T follicular helper cell (primary cell): ENCODE results near the gene WDR47.

Experiments used
- DNase-seq: peaks from one replicate; pipeline ENCODE4 v3.0.0-alpha.2; 2020; ENCODE audit warnings: low read depth
- total RNA-seq, 2 experiments: gene quantifications; one replicate each; lab custom pipeline; 2026; lab: John Stamatoyannopoulos, UW

Gene WDR47
- total RNA-seq = 27.8 to 29.0 reads per million in 2 experiments

GRCh38 chr1:109041621-109042468 is at the start of gene WDR47:
Gene WDR47 (minus strand): TSS chr1:109042102. CDS start chr1:109023512, 18,590 bp downstream.
- peak; percentile 95 for DNase-seq

DNA sequence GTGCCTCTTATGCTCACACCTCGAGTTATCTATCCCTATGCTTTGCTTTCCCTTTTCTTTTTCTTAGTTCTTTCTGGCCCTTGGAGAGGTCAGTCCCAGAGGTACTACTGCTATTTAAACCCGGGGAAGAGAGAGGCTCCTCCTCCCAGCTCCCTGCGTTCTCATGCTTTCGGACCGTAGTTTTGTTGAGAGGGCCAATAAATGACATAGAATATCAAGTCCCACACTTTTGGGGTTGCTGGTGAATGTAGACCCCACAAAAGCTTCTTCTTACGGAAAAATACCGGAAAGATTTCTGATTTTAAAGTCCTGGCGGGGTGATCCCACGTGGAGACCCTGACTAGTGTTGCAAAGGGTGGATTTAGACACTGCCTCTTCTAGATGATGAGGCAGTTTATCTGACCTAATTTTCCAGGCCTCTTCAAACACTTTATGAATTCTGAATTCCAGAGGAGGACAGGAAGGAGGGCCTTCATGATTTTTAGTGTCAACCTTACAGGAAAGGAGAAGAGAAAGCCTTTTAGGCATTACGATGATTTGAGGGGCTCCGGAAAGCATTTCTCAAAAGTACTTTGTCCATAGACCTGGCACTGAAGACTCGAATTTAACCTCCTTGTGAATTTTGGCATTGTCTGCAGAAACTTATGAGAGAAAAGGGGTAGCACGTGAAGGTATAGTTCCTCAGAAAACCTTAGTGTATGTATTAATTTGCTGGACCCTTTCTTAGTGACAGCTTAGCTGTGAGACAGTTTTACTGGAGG is 49.4 kb upstream of the WDR47 start:
- no peak for DNase-seq

- DNase-seq = peak; percentile 83
Observed at GRCh38 chr1:109090196-109091077, 48.5 kb upstream of the WDR47 start, which contains the start of gene TMEM167B. Gene TMEM167B (plus strand): TSS chr1:109090764. CDS start chr1:109090873, 109 bp downstream.

DNA sequence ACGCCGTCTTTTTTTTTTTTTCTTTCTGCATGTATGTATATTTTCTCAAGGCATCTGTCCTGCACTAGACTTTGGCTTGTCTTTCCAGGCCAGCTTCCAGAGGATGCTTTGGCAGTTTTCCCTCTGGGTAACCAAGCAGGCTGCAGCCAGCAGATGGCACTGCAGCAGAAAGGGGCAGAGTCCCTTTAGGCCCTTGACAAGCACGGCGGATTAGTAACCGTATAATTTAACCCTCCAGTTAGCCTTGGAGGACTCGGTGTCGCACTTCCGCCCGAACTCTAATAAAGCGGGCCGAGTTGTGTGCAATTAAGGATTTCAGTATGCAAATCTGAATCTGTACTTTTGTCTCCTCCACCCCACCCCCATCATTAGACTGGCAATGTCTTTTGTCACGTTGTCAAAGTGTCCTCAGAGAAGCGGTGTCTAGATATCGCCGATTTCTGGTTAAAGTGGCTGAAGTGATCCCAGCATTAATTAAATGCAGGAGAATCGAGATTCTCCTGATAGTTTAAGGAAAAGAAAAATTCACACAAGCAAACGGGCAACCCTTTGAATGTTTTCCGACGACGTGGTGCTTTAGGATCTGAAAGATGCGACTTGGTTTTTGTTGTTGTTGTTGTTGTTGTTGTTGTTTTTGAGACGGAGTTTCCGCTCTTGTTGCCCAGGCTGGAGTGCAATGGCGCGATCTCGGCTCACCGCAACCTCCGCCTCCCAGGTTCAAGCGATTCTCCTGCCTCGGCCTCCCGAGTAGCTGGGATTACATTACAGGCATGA is 47.5 kb upstream of the WDR47 start:
- DNase-seq = no peak

DNA sequence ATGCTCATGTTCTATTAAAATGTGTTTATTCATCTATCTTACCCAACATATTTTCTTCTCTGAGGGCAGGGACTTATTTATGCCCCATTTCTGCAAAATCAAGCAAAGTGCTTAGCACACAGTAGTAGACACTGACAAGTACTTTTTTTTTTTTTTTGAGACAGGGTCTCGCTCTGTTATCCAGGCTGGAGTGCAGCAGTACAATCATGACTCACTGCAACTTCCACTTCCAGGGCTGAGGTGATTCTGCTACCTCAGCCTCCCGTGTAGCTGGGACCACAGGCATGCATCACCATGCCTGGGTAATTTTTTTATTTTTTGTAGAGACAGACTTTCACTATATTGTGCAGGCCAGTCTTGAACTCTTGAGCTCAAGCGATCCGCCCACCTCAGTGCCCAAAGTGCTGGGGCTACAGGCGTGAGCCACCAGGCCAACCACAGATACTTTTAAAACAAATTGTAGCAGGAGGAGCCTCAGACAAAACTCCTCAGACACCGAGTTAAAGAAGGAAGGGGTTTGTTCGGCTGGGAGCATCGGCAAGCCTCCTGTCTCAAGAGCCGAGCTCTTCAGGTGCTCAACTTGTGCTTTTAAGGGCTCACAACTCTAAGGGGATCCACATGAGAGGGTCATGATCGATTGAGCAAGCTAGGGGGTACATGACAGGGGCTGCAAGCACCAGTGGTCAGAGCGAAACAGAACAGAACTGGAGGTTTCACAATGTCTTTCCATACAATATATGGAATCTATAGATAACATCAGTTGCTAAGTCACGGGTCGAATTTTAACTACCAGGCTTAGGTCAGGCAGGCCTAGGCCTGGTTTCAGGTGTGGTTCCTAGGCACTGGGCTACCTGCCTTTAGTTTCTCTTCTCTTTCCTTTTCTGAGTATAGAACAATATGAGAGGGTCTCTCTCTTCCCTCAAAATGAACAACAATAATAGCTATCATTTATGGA is 42.9 kb upstream of the WDR47 start:
- no peak for DNase-seq

DNA sequence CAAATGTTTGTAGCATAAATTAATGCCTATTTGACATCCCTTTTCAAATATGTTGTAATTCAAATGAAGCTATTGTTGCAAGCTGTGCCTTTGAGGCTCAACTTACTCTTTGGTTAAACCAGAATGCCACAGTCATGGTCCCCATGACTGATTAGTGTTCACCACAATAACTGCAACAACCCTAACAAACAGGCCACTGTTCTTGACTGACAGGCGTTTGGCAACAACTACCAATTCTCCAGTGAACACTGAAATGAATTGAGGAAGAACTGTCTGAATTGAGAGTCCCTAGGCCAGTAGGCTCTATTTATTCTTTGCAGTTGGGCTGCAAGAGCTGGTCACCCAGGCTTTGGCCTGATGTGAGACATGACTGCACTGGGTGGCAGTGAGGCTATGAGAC is 42.0 kb upstream of the WDR47 start:
- no peak for DNase-seq

- no peak for DNase-seq
Observed at GRCh38 chr1:109083501-109083900, 41.6 kb upstream of the WDR47 start.

DNA sequence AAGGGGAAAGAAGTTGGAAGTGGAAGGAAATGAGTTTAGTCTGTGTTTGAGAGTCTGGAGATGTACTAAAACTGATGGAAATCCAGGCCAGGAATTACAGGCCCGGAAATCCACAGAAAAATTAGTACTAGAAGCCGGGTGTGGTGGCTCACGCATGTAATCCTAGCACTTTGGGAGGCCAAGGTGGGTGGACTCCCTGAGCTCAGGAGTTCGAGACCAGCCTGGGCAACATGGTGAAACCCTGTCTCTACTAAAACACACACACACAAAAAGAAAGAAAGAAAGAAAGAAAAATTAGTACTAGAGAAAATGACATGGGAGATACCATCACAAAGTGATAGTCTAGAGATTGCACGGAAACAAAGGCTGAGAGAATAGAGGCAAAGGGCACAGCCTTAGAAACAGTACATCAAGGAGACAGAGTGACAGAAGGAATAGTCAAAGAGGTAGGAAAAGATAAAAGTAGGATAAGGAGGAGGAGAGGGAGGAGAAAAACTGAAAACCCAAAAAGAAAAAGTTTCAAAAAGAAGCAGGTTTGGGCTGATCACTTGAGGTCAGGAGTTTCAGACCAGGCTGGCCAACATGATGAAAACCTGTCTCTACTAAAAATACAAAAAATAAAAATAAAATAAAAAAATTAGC is 38.7 kb upstream of the WDR47 start:
- DNase-seq = no peak

DNA sequence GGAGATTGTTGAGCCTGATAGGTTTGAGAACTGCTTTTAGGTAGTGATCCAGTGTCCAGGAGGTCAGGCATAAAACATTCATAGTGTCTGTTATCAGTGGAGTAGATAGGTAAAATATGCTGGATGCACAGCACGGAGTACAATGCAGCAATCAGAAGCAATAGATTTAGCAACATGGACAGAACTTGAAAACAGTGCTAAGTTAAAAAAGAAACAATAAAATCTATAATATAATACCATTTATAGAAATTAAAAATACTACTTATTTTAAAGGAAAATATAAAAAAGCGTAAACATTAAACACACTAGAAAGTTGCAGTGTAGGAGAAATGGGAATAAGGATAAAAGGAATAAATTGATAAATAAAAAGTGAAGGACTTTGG is 37.3 kb upstream of the WDR47 start:
- no peak for DNase-seq

GRCh38 chr1:109078317-109078716 is 36.4 kb upstream of the WDR47 start:
- DNase-seq = no peak

GRCh38 chr1:109075531-109076490 is 33.9 kb upstream of the WDR47 start, which contains the start of gene TAF13:
Gene TAF13 (minus strand): TSS chr1:109076003. CDS start chr1:109075947, 56 bp downstream.
- DNase-seq = peak; percentile 73

GRCh38 chr1:109069294-109069693 is 27.4 kb upstream of the WDR47 start:
- DNase-seq = no peak

DNA sequence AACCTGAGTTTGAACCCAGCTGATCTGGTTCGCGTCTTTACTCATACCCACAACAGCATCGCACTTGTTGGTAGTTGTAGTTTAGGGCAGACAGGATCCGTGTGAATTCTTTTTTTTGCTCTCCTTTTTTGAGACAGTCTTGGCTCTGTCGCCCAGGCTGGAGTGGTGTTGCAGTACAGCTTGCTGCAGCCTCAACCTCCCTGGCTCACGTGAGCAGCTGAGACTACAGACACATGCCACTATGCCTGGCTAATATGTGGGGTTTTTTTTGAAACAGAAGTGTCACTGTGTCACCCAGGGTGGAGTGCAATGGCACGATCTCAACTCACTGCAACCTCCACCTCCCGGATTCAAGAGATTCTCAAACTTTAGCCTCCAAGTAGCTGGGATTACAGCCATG is 26.0 kb upstream of the WDR47 start:
- DNase-seq = no peak

- no peak for DNase-seq
Observed at GRCh38 chr1:109065137-109065536, 23.2 kb upstream of the WDR47 start.

DNA sequence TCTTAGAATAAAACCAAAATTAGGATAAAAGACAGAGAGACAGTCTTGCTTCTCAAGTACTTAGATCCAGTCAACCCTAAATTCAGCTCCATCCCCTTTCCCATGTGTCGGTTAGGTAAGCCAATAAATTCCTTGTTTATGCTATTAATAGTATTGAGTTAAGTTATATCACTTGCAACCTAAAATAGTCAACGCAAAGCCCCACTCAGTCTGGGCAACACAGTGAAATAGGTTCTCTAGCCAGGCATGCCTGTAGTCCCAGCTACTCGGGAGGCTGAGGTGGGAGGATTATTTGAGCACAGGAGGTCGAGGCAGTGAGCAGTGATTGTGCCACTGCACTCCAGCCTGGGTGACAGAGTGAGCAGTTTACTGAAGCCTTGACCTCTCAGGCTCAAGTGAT is 19.3 kb upstream of the WDR47 start:
- no peak for DNase-seq

GRCh38 chr1:109060707-109061106 is 18.8 kb upstream of the WDR47 start:
- DNase-seq = no peak

- no peak for DNase-seq
Observed at GRCh38 chr1:109059026-109059425, 17.1 kb upstream of the WDR47 start.

GRCh38 chr1:109056064-109056463 is 14.2 kb upstream of the WDR47 start:
- no peak for DNase-seq
